Stimulated activated CD4-positive, alpha-beta T cell treated with anti-CD3 and anti-CD28 coated beads, Interleukin-1b, Interleukin-23, amount 100 ng/mL, for 24 hours (primary cell): ENCODE results near the gene CCDC188.

Experiments used
- DNase-seq, 4 experiments: peaks; one replicate each; pipeline ENCODE4 v3.0.0-alpha.2; 2020; ENCODE audit warnings: low read depth in 4 of 4, low spot score in 1 of 4

Gene CCDC188

DNA sequence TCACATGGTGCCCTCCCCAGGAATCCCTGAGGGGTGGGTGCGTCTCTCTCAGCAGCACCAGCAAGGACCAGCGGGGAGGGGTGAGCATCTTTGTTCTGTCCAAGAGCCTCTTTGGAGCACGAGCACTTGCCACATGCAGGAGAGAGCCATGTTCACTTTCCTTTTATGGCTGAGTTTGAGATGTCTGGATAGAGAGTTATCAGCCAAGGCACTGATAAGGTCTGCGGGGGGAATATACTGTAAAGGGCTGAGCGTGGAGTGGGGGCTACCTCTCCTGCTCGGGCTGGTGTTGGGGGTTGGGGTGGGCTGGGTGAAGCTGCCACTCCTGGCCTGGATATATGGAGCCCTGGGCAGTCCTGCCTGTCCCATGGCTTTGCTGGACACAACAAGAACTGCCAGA lies 34.9 kb upstream of the CCDC188 start:
- no peak for DNase-seq

DNA sequence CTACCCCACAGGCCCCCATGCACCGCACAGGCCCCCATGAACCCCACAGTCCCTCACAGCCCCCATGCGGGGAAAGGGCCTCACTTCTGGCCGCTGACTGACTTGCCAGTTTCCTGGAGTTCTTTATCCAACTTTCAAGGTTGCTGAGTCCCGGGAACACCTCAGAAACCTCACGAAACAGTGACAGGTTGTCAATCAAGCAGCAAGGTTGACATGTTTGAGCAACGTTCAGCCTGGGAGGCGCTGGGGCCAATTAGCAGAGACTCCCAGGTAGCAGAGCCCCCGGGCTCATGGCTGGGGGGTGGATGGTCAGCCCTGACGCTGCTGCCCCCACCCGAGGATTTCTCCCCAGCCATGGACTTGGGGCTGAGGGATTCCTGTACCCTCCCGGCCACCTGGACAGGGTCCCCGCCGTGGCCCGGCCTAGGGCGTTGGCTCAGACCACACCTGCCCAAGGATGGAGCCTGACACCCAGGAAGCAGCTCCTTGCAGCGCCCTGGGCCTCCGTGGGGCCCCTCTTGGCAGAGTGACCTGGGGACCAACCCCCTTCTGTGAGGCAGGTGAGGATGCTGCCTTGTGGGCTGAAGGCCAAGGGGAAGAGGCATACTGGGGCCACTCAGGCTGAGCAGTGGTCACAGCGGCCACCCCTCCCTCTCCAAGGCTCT lies 33.8 kb upstream of the CCDC188 start:
- DNase-seq, result no peak

DNA sequence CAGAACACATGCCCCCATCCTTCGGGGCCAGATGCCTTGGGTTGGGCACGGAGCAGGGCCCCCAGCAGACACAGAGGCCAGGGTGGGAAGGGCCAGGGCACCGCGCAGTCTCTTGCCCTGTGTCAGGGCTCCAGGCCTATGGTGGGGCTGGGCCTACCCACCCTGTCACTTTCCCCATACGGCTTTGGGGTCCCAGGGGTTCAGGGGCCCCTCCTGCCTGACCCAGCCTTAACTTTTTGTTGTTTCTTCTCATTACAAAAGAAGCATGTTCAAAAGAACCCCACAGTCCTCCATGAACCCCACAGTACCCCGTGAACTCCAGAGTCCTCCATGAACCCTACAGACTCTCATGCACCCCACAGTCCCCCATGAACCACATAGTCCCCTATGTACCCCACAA lies 33.0 kb upstream of the CCDC188 start:
- DNase-seq, result no peak

DNA sequence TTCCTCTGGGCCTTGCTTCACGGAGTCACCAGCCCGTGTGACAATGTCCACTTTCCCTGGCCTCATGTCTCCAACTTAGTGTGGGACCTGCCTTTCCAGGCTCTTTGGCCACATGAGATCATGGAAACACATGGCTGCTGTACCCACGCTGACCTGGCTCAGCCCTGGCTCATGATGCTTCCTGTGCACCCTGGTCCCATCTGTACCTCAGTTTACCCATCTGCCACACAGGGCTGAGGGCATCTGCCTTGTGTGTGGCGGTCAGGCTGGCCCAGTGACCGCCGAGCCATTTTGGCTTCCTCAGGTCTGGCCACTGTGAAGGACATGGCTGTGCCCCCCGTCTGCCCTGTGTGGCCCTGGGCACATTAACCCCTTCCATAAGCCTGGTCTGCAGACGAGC lies 32.2 kb upstream of the CCDC188 start:
- DNase-seq, result no peak

DNA sequence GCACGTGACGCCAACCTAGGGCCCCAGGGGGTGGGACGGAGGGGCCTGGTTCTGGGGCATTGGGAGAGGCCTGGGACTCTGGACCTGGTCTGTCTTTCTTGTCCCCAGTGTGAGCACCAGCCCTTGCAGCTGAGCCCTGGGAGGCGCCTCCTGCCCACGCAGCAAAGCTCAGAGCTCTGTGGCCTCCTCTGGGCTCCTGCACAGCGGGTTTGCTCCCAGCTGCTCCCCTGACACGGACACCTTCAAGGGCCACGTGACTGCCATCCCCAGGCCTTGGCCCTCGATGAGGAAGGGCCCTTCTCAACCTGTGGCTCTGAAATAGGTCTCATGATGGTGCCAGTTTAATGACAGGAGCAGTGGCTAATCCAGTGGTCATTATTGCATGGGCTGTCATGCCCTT lies 31.5 kb upstream of the CCDC188 start:
- DNase-seq, result no peak

DNA sequence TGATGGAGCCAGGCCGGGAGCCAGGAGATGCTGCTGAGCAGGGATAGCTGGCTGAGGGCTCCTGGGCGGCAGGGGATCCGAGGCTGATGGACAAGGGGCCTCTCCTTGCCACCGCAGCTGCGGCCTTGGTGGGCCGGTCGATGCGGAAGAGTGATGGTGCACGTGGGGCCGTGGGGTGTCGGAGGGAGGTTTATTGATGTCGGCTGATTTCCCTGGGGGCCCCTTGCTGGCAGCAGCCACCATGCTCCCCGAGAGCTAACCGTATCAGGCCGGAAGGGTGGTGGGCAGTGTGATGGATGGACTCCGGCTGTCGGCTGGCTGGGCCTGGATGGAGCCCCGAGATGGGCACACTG lies 31.0 kb upstream of the CCDC188 start:
- no peak for DNase-seq

DNA sequence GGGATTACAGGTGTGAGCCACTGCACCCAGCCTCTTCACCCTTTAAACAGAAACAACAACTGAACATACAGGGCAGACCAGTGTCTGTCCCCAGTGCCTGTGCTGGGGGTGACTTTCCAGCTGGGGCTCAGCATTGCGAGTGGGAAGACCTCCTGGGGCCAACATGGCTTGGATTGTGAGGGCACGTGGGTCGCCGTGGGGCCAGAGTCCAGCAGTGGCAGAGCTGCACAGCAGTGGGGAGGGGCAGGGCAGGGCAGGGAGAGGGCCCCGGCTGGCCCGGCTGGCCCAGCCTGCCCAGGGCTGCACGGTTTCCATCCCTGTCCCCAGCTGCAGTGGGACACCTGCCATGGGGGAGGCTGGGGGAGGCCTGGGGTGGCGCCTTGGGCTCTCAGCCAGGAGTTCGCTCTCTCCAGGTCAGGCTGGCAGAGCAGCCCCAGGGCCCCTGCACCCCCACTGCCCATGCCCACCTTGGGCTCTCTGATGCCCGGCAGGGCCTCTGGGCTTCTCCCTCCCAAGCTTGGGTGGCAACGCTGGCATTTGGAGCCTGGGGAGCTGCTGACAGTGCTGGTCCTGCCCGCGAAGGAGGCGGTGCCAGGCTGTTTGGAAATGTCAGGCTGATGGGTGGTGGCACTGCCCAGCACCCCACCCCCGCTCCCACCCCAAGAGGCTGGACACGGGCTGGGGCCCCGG lies 30.5 kb upstream of the CCDC188 start:
- DNase-seq, result no peak

DNA sequence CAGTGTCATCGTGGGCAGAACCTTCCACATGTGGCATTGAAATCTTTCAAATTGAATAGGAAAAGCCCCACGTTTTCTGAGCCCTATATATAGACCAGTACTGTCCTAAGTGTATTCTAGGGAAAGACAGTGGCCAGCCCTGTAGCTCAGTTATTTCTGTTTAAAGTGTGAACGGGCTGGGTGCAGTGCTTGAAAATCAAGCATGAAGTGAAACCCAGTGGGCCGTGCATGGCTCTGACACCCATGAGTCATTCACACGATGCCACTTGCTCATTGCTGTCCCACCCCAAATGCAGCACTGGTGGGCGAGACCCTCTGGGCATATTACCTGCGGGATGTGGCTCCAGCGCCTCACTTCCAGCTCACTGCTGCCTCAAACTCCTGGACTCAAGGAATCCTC lies 29.8 kb upstream of the CCDC188 start:
- DNase-seq, result no peak

DNA sequence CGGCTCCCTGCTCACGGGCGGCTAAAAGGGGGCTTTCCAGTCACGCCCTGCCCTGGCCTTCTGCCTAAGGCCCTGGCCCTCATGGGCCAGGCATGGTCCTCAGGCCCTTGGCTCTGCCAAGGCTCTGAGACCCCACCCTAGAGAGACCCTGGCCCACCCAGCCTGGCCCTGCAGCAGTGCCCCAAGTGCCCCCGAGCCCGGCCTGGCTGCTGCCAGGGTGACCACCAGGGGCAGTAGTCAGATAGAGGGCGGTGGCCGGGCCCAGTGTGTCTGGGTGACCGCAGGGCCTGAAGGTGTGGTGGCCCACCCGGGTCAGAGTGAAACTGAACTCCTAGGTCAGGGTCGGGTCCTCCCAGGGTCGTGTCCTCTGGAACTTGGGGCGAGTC lies 29.4 kb upstream of the CCDC188 start:
- DNase-seq, result no peak

DNA sequence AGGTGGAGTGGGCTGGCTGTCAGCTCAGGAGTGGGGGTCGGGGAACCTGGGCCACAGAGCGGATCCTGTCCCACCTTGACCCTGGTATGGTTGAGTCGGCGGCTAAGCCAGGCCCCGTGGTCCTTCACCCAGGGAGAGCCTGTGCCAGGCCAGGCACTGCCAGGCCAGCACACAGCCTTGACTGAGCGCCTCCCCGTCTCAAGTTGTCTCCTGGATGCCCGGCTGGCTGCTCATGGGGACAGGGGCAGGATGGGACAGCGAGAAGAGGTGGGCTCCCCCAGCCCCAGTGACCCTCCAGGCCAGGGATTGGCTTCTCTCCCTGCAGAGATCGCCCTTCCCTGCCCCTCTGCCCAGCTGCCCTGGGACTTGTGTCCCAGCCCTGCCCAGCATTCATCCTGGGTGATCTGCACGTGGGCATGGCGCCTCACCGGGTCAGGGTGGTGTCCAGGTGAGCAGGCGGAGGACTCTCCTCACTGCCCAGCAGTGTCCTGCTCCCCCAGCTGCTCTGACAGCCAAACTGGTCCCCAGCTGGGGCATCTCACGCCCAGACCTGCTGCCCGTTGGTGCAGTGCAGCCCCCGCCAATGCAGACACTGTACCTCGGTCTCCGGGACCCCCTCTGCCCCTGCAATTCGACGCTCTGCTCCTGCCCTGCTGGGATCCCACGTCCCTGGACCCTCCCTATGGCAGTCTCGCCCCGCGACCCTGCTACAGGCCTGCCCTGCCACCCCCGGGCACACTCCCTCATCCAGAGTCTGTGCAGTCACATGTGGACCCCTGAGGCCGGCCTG lies 28.8 kb upstream of the CCDC188 start:
- no peak for DNase-seq

DNA sequence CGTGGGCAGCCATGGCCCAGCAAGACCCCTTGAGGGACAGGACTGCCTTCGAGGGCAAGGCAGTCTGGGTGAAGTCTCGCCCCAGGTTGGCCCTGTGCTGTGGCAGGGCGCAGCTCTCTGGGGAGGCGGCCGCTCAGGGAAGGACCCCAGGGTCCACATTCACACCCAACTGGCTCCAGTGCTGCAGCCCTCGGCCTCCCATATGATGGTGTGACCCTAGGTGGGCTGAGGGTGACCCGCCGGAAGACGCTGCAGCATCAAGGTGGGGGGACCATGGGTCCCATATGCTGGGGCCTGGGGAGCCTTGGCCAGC lies 28.0 kb upstream of the CCDC188 start:
- no peak for DNase-seq

DNA sequence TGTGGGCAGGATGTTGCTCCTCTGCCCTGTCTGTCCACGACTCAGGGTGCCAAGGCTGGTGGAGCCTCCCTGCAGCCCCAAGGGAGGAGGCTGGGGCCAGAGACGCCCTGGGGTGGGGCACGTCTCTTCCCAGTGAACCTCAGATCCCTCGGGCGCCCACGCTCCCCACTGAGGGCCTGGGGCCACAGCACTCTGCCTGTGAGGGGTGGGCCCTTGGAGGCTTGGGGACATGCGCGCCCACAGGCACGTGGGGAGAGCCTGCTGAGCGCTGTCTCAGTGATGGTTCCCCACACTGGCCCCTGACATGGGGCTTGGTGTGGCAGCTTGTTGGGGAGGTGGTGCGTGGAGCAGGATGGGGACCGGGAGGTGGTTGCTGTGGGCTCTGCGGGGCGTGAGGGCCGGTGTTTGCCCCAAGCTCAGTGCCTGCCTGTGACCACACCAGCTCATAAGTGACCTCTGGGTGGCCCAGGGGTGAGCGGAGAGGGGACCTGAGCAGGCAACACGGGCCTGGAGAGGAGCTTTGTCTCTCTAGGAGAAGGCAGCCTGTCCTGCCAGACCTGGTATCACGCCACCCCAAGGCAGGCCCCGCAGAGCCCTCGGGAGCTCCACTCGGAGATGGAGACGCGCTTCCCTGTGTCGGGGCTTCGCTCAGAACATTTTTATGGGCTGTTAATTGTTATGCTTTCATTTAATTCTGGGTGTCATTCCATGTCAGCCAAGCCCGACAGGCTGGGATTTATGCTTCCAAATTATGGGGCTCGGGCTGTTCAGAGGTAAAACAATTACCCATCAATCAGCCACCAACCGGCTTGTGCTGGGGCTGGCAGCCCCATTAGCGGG lies 27.4 kb upstream of the CCDC188 start:
- no peak for DNase-seq

DNA sequence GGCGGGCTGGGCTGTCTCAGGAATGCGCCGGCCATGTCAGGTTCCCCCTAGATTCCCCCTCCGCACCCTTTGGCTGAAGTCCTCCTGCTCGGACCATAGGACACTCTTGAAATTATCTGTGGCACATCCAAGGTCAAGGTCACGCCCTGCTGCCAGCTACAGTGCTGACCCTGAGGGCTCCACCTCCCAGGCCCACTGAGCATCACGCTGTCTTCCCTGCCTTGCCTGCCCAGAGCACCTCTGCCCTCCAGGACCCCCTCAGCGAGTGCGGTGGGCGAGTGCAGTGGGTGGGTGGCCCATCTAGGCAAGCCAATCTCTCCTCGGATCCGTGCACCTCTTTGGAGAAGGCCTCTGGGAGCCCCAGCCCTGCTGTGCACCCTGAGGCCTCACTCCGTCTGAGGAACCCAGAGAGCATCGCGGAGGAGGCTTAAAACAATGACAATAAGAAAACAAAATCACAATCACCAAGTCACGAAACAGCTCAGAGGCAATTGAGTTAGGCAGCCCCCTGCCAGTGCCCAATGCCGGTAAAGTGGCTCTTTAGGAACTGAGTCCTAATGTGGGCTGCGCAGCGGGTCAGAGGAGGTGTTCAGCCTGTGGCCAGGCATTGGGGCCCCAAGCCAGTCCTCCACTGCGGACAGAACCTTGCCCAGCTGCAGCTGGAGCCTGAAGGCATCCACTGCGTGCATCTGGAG lies 26.5 kb upstream of the CCDC188 start:
- no peak for DNase-seq

DNA sequence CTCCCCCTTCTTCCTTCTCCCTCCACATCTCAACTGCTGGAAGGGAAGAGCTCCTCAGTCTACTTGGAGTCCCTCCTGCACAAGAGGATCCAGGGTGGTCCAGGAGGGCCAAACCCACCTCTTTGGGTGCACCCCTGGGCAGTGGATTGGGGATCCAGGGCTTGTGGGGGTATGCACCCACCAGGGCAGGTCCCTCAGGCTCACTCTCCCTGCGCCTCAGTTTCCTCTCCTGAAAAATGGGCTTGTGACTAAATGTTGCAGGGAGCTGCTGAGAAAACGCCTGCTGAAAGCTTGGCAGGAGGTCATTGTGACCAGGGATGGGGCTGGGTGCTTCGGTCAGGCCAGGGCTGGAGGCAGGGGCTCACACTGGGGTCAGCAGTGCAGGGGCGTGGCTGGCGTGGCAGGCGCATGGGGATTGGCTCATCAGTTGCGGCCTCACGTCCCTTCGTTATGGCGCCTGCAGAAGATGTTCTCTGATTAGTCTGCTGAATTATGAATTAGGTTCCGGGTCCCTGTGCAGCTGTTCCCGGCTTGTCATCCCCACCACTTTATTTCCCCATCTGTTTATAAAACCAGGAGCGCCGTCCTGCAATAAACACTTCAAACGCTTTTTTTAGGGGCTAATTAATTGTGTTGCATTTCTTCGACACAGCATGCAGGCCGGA lies 25.7 kb upstream of the CCDC188 start:
- DNase-seq, result no peak

DNA sequence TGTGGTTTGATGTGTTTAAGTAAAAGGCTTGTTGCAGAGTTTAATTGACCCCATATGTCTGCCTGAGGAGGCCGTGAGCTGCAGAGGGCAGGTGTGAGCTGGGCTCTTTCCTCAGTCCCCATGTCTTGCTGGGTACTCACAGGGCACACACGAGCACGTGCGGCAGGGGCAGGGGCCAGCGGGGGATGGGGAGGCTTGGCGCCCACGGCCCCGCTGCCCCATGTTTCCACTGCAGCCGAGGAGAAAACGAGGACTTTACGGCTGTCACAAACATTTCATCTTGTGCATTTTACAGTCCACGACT lies 24.7 kb upstream of the CCDC188 start:
- no peak for DNase-seq

DNA sequence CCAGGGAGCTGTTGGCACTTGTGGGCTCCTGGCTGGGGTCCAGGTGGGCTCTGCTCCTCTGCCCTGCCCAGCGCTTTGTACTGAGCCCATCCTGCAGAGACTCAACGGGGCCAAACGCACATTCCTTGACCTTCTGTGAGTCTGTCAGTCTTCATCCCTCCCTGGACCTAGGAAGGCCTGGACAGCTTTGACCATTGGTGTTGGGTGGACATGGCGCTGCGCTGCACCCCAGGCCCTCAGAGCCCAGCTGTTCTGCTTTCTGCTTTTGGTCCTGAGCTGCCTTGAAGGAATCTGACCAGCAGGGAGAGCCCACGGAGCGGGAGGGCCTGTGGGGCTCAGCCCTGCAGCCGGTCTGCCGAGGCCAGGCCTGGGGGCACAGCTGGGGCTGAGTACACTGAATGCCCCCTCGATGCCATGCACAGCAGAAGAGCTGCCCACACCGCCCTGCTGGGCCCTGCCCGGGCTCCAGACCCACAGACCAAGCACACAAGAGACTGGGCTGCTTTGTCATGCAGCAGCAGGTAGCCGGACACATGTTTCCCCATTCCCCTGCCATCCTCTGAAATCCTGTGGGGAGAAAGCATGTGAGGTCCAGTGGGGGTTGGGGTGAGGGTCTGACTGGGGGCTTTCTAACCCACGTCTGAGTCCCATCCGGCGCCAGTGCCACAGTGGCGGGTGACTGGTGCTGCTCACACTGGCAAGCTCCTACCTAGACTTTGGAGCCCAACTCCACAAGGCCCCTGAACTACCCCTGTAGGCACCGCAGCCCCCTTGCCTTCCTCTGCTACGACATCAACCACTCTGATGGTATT lies 24.1 kb upstream of the CCDC188 start:
- DNase-seq, result no peak

DNA sequence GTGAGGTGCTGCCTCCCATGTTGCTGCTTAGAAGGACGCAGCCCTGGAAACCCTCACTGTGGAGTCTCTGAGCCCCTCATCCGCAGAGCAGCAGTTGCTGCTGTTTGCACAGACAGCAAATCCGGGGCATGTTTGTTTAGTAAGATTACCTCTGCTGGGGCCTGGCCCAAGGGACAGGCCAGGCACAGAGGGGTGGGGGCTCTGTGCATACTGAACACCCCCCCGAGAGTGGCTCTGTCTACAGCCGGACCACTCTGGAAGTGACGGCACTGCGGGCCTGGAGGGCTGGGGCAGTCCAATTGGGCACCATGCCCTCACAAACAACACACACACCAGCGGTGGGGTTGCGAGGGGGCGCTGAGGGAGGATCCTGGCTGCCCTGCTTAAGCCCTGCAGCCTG lies 22.9 kb upstream of the CCDC188 start:
- no peak for DNase-seq

DNA sequence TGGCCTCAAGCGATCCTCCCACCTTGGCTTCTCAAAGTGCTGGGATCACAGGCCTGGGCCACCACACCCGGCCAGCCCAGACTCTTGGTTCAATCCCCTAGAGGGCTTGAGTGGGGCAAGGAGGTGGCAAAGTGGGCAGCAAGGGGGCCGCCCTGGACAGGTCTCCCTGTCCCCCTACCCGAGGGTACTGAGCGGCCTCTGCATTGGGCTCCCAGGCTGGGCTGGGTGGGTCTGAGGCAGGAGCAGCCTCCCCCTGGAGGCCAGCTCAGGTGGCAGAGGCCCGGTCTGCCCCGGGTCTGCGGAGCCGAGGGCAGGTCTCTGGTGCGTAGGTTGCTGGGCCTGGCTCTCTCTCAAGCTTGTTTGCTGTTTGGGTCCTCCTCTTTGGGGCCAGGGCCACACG lies 22.4 kb upstream of the CCDC188 start:
- DNase-seq, result no peak

DNA sequence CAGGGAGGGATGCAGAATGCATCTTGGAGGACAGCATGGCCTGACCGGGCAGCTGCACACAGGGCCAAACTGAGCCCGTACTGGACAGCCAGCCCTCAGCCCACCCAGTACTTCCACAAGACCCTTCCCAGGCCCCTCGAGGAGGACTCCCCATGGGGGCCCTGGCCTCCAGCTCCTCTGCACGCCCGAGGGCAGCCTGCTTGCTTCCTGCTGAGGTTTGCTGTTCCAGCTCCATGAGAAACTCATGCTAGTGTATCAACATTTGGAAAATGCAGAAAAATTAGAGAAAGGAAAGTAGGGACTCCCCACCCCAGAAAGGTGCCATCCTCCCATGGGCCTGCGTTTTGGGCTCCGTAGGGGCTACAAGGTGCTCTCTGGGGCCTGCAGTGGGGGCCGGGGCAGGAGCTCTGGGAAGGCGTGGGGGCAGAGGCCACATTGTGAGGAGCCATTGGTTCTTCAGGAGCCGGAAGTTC lies 21.3 kb upstream of the CCDC188 start:
- no peak for DNase-seq
